PC-9 (cell line): ENCODE data around the gene S100A16. TPM values are rescaled to one million over a fixed set of nuclear protein-coding genes. Genes with fewer than 3 reads are reported as not detected.

Source experiments
- BruUV-seq: library from RNA; stranded (reverse); fragments of 400-500 nt; replicated peaks from 2 replicates; lab custom pipeline; 2021; lab: Mats Ljungman, UMichigan
- CTCF ChIA-PET: fragments of 300-600 bp; sonication (Branson Sonifier 250); formaldehyde crosslinking; loops from one replicate; lab custom pipeline; 2022; ENCODE audit warnings: antibody characterized with exemption; lab: Charles Lee
- POLR2A ChIA-PET: fragments of 300-600 bp; sonication (Branson Sonifier 250); formaldehyde crosslinking; loops from one replicate; lab custom pipeline; 2022; ENCODE audit warnings: antibody characterized with exemption; ENCODE audit not compliant: unreplicated experiment; lab: Charles Lee
- DNase-seq, 2 experiments: peaks; one replicate each; pipeline versions ENCODE4 v3.0.0 to v3.0.0-alpha.2; 2015 to 2022; ENCODE audit warnings: mixed read lengths in 1 of 2
- H2AFZ ChIP-seq: fragments of 200-600 bp; sonication (generic); 2 replicates; pipeline ENCODE4 v1.8.1; 2017; ENCODE audit warnings: antibody characterized with exemption
- H3F3A ChIP-seq: fragments of 200-600 bp; sonication (generic); 2 replicates; pipeline ENCODE4 v1.8.1; 2017; ENCODE audit warnings: antibody characterized with exemption, mild to moderate bottlenecking, low read depth; ENCODE audit not compliant: insufficient read depth
- H3K27ac ChIP-seq: fragments of 200-600 bp; sonication (generic); 2 replicates; pipeline ENCODE4 v1.6.1; 2016; ENCODE audit warnings: mixed run types
- H3K27me3 ChIP-seq: fragments of 200-600 bp; sonication (generic); 2 replicates; pipeline ENCODE4 v1.6.1; 2016; ENCODE audit warnings: low read depth, mixed run types; ENCODE audit not compliant: insufficient read depth
- H3K36me3 ChIP-seq: fragments of 200-600 bp; sonication (generic); 2 replicates; pipeline ENCODE4 v1.6.1; 2016; ENCODE audit warnings: low read depth, mixed run types
- H3K4me1 ChIP-seq: fragments of 200-600 bp; sonication (generic); replicated peaks from 2 replicates; pipeline ENCODE4 v1.6.1; 2016; ENCODE audit warnings: mixed run types; ENCODE audit not compliant: insufficient read depth
- H3K4me2 ChIP-seq: fragments of 200-600 bp; sonication (generic); 2 replicates; pipeline ENCODE4 v1.6.1; 2017; ENCODE audit warnings: mixed run types
- H3K4me3 ChIP-seq: fragments of 200-600 bp; sonication (generic); 2 replicates; pipeline ENCODE4 v1.6.1; 2016; ENCODE audit warnings: mixed run types
- H3K79me2 ChIP-seq: fragments of 200-600 bp; sonication (generic); 2 replicates; pipeline ENCODE4 v1.6.1; 2017; ENCODE audit warnings: low read depth, mixed run types
- H3K9me2 ChIP-seq: fragments of 200-600 bp; sonication (generic); 2 replicates; pipeline ENCODE4 v1.8.1; 2017; ENCODE audit warnings: mild to moderate bottlenecking; ENCODE audit not compliant: insufficient read depth
- H3K9me3 ChIP-seq: fragments of 200-600 bp; sonication (generic); 2 replicates; pipeline ENCODE4 v1.8.1; 2016; ENCODE audit warnings: low read depth; ENCODE audit not compliant: insufficient read depth
- H4K20me1 ChIP-seq: fragments of 200-600 bp; sonication (generic); 2 replicates; pipeline ENCODE4 v1.8.1; 2017; ENCODE audit not compliant: insufficient read depth
- CTCF ChIP-seq: fragments of 200-600 bp; sonication (generic); conservative IDR thresholded peaks from 2 replicates; pipeline ENCODE4 v1.6.1; 2017; ENCODE audit warnings: mixed run types, antibody characterized with exemption, mild to moderate bottlenecking, moderate library complexity
- EZH2 ChIP-seq: fragments of 200-600 bp; sonication (generic); IDR thresholded peaks from 2 replicates; pipeline ENCODE4 v1.8.0; 2017; ENCODE audit warnings: antibody characterized with exemption, low read depth
- intact Hi-C: fragments of 100-400 bp; cut with micrococcal nuclease; formaldehyde crosslinking; loops from one replicate; pipeline ENCODE4 v1.10.0; 2022; ENCODE audit not compliant: unreplicated experiment
- total RNA-seq: library from RNA; stranded (reverse); gene quantifications from 2 replicates; pipeline ENCODE4 v1.2.3, GENCODE V29; 2021

Gene S100A16
- total RNA-seq, 1 experiment from 2014 or later = 276 TPM

GRCh38 chr1:153610334-153610733 lies 2.6 kb downstream of the S100A16 start:
- intact Hi-C loops = no loop called here
- peak overlapping the region; percentile 84 for H3K4me2 ChIP-seq
- H3K9me3 ChIP-seq = no peaks in the 10 kb centered on the region
- H3K36me3 ChIP-seq = peaks cover 20% of the 10 kb centered on the region
- no peaks in the 10 kb centered on the region for H3K9me2 ChIP-seq
- peak; percentile 65 to 85 for DNase-seq
- peaks cover 63% of the 10 kb centered on the region for H3K79me2 ChIP-seq
- peaks cover 64% of the 10 kb centered on the region for H3F3A ChIP-seq
- peak overlapping the region; percentile 56 for H3K4me3 ChIP-seq
- ChIA-PET POLR2A (interaction anchor here (0.6 to 1.6 kb wide), 5 partner anchors 17 to 1663 kb away, joined by 4 to 16 read pairs (median 6); partner anchors contain the start of gene S100A13), CTCF (interaction anchor here (0.5 kb wide), 1 partner anchor 1583 kb away, joined by 5 read pairs; no protein-coding TSS in a partner anchor)
- no peaks in the 10 kb centered on the region for H4K20me1 ChIP-seq
- H3K4me1 ChIP-seq = peaks cover 66% of the 10 kb centered on the region
- H3K27ac ChIP-seq = peak overlapping the region; percentile 96
- no peak for TF ChIP-seq EZH2
- TF ChIP-seq CTCF = no peak
- no TSS peak for BruUV-seq
- no peaks in the 10 kb centered on the region for H3K27me3 ChIP-seq
- no peak overlapping the region for H2AFZ ChIP-seq

- peaks cover 68% of the 10 kb centered on the region for H3F3A ChIP-seq
- H3K4me2 ChIP-seq = peak overlapping the region; percentile 84
- H3K4me3 ChIP-seq = peak overlapping the region; percentile 56
- ChIA-PET CTCF (no interaction called here), POLR2A (interaction anchor here (1.6 kb wide), 1 partner anchor 43 kb away, joined by 6 read pairs; no protein-coding TSS in a partner anchor)
- H3K79me2 ChIP-seq = peaks cover 56% of the 10 kb centered on the region
- no peaks in the 10 kb centered on the region for H4K20me1 ChIP-seq
- H3K4me1 ChIP-seq = peaks cover 58% of the 10 kb centered on the region
- H3K27ac ChIP-seq = peak overlapping the region; percentile 96
- H2AFZ ChIP-seq = 0 out of 2 replicates have a peak overlapping the region, but pooled peaks have one; percentile 25
- BruUV-seq = TSS peak; percentile 81
- peaks cover 23% of the 10 kb centered on the region for H3K36me3 ChIP-seq
- H3K9me2 ChIP-seq = no peaks in the 10 kb centered on the region
- no peak for DNase-seq
- no peaks in the 10 kb centered on the region for H3K9me3 ChIP-seq
- H3K27me3 ChIP-seq = no peaks in the 10 kb centered on the region
- TF ChIP-seq CTCF = no peak
- no peak for TF ChIP-seq EZH2
- intact Hi-C loops = loop anchor here (1.0 kb wide), 1 partner anchor 93 kb away; no protein-coding TSS in a partner anchor
These were observed 3.4 kb downstream of the S100A16 start for GRCh38 chr1:153609585-153609907.

GRCh38 chr1:153608742-153609584 lies 4.0 kb downstream of the S100A16 start:
- peaks cover 23% of the 10 kb centered on the region for H3K36me3 ChIP-seq
- DNase-seq = peak; percentile 94 to 98
- ChIA-PET POLR2A (interaction anchor here (0.6 to 1.6 kb wide), 4 partner anchors 19 to 1818 kb away, joined by 3 to 12 read pairs (median 6); partner anchors contain the start of genes CHTOP, S100A13 and TDRKH), CTCF (no interaction called here)
- H3K27me3 ChIP-seq = no peaks in the 10 kb centered on the region
- peak overlapping the region; percentile 25; the same call in 1 of the 2 replicates for H2AFZ ChIP-seq
- peak overlapping the region; percentile 56 for H3K4me3 ChIP-seq
- peaks cover 52% of the 10 kb centered on the region for H3K4me1 ChIP-seq
- peak overlapping the region; percentile 96 for H3K27ac ChIP-seq
- H3K9me3 ChIP-seq = no peaks in the 10 kb centered on the region
- no peak for TF ChIP-seq EZH2
- no peak; the same call in 1 of the 2 replicates for TF ChIP-seq CTCF
- peaks cover 72% of the 10 kb centered on the region for H3F3A ChIP-seq
- H3K4me2 ChIP-seq = peak overlapping the region; percentile 84
- no TSS peak for BruUV-seq
- H4K20me1 ChIP-seq = no peaks in the 10 kb centered on the region
- H3K9me2 ChIP-seq = no peaks in the 10 kb centered on the region
- intact Hi-C loops = loop anchor here (1.0 kb wide), 7 partner anchors 18 to 93 kb away; partner anchors contain the start of genes CHTOP and S100A13
- peaks cover 50% of the 10 kb centered on the region for H3K79me2 ChIP-seq
